GM21723 (cell line): ENCODE measurements around the gene TAB2.
"Not testable (repeated sequence)": the region's sequence is repeated elsewhere in the genome, so short reads cannot be mapped to it uniquely, and the experiment has no call there.

Experiments
- ATAC-seq: cut with Tn5 transposase; IDR thresholded peaks from one replicate; pipeline ENCODE4 v1.9.1; 2021; ENCODE audit warnings: mild to moderate bottlenecking, moderate library complexity; ENCODE audit not compliant: unreplicated experiment

Gene TAB2

GRCh38 chr6:149311293-149311692 is 6.2 kb upstream of the TAB2 start:
- ATAC-seq: no peak

- no peak for ATAC-seq
Measured at GRCh38 chr6:149311766-149312165, 5.7 kb upstream of the TAB2 start.

DNA sequence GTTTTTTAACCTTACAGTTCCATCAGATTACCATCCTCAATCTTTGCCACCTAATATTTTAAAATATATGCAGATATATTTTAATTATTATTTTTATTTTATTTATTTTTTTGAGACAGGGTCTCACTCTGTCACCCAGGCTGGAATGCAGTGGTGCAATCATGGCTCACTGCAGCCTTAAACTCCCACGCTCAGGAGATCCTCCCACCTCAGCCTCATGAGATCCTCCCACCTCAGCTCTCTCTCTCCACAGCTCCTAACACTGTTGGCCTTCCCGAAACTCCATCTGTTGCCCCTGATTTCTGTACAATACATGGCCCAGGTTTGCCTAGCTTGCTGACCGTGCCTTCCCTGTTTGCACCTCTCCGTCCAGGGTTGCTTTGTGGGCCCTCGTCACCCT is 4.4 kb upstream of the TAB2 start:
- no peak for ATAC-seq

GRCh38 chr6:149313861-149314260 is 3.7 kb upstream of the TAB2 start:
- ATAC-seq: no peak

DNA sequence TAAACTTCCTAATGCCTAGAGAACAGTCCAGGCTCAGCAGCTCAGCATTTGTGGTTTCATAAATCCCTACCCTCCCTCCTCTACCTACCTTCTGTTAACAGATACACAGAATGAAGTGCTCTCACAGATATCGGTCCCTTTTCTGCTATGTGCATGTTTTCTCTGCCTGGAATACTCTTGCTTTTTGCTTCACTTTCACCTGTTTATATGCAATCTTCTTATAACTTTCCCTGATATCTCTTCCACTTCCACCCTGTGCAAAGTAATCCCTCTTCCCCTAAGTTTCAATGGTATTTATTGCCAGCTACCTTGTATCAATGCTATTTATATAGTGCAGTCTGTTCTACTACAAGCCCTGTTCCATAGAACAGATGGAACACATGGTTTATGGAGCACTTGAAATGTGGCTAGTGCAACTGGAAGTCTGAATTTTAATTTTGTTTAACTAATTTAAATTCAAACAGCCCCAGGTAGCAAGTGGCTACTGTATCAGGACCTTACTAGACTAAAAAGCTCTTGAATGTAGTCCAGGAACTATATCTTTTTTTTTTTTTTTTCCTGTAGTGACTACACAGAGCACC is 3.1 kb upstream of the TAB2 start:
- no peak for ATAC-seq

GRCh38 chr6:149316108-149316727 is 1.3 kb upstream of the TAB2 start:
- no peak for ATAC-seq

DNA sequence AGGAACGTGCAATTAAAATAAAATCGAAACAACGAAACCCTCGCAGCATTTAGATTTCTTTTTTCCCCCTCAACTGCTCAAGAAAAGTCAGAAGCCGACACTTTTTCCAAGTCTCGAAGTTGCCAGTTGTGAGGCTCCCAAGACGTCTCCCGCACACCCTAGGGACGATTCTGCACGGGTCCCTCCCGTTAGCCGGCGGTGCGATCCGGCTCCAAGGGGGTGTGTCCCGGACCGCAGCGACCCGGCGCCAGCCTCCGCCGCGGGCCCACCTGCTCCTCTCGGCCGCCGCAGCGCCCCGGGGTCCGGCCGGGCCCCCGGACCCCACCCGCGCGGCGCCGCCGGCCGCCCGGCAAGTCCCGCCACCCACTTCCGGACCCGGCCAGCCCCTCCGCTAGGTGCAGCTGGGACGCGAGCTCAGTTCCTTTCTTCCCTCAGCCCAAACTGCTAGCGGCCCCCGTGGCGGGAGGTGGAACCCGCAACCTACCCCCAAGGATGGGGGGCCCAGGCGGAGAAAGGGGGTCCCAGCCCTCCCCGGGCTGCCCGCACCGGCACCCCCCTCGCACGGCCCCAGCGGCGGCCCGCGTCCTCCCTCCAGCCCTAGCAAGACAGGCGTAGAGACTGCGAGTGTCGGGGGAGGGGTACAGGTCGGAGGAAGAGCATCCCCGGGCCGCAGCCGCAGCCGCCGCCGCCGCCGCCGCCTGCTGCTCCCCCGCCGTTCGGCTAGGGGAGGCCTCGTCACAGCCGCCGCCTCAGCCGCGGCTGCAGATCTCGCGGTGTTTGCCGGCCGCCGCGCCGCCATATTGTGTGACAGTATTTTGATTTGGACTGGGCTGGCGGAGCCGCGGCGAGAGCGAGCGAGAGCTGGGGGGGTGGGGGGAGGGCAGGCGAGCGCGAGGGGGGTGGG is 520 bp upstream of the TAB2 start:
- peak; percentile 80 for ATAC-seq

DNA sequence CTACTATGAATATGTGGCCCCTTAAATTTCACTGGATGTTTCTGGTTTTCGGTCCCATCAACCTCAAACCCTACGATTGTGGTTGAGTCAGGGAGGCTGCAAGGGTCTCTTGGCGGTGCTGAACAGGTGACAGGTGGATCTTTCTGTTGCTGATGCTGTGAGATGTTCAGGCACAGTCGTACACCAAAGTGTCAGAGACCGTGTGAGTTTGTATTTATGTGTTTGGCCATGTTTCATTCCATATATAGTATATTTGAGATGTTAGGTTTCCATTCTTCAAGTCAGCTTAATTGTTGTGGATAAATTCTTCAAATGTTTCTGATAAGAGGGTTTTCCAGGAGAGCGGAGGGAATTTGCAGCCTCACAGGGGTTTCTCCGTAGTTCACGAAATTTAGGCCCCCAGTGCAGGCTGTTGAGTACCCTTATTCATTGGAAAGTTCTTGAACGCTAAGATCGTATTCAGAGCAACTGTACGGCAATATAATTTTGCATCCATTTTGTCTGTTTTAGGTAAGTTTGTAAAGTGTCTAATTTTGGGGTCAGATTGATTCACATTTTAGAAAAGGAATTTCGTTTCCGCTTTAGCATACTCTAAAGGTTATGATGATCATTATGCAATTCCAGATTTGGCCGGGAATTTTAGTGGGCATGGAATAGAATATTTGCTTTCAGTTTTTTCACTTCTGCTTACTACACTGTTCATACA is 1.2 kb downstream of the TAB2 start:
- ATAC-seq: peak; percentile 22

GRCh38 chr6:149319422-149319821 is 1.9 kb downstream of the TAB2 start:
- no peak for ATAC-seq

- not testable (repeated sequence) for ATAC-seq
Measured at GRCh38 chr6:149320016-149320415, 2.5 kb downstream of the TAB2 start.

GRCh38 chr6:149320796-149321195 is 3.3 kb downstream of the TAB2 start:
- no peak for ATAC-seq

DNA sequence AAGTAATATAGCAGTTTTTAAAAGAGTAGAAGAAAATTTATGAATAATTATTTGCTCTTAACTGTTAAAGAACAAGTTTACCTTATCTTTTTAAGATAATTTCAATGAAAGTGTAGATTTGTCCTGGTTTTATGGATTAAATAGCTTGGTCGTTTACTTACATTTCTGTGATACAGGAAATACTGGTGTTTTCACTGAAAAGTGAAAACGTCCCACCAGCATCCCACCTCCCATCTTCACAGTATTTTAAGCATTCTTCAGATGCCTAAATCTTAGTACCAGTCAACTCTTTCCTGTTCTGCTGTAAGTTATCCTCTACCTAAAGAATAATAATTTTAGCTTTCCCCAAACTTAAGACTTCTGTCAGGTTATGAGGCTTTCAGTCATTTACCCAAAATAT is 5.8 kb downstream of the TAB2 start:
- ATAC-seq: no peak

- no peak for ATAC-seq
Measured at GRCh38 chr6:149323925-149324324, 6.4 kb downstream of the TAB2 start.

DNA sequence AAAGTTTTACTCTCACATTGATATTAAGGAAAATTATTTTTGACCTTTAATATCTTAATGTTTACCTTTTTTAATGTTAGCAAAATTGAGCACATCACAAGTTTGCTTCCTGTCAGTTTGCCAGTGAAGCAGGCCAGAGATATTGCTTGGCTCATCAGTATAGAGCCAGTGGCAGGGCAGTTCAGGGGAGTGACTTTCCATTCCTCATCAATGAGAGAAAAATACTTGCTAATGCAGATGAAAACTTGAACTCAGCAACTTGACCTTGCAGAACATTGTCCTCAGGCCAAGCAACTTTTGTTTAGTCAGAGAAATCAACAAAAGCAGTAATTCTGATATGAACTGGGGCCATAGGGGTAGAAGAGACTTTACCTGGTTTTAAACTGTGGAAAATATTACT is 6.9 kb downstream of the TAB2 start:
- ATAC-seq: no peak

DNA sequence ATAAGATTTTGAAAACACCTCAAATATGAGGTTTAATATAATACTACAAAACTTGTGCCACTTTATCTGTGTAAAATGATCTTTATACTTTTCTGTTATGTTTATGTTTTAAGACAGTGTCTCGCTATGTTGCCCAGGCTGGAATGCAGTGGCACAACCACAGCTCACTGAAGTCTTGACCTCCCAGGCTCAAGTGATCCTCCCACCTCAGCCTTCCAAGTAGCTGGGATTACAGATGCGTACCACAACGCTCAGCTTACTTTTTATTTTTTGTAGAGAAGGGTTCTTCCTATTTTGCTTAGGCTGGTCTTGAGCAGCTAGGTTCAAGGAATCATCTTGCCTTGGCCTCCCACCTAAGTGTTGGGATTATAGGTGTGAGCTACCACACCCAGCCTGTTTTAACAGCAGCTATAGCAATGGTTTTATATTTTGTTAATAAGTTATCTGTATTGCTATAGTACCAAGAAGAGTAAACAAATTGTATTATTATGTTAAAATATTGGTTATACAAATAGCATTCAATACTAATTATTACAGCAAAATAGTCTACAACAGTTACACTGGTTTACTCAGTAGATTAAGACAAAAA is 8.2 kb downstream of the TAB2 start:
- ATAC-seq: no peak

- ATAC-seq: no peak
Measured at GRCh38 chr6:149327638-149328037, 10.1 kb downstream of the TAB2 start.

GRCh38 chr6:149328083-149328482 is 10.6 kb downstream of the TAB2 start:
- no peak for ATAC-seq

DNA sequence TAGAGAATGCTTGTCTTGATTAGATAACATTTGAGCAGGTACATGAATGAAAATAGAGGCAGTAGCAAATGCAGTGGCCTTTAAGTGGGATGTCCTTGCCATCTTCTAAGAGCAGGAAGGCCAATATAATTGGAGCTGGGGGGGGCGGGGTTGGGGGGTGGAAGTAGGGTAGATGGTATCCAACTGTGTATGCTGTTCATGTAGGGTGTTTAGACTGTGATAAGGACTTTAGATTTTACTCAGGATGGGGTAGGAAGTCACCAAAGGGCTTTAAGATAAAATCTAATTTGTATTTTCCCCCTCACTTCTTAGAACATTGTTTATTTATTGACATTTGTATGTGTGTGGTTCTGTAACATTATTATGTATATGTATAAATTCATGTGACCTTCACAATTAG is 12.0 kb downstream of the TAB2 start:
- no peak for ATAC-seq

- ATAC-seq: no peak
Measured at GRCh38 chr6:149330133-149330532, 12.6 kb downstream of the TAB2 start.

- ATAC-seq: no peak
Measured at GRCh38 chr6:149331043-149331807, 13.7 kb downstream of the TAB2 start.
